Tibial nerve (tissue), 4 donors: Measurements from ENCODE around the gene PPP4R4. TPM values are rescaled to one million over a fixed set of nuclear protein-coding genes. Genes with fewer than 3 reads are reported as not detected.

ENCODE experiments used
- DNase-seq, 2 donors: peaks; one replicate each; pipeline ENCODE4 v3.0.0-alpha.2; 2019; ENCODE audit warnings: low spot score in 2 of 2
- H3K27ac ChIP-seq, 4 donors: fragments of 200-600 bp; sonication (generic) in 3 of 4; one replicate each; pipeline ENCODE4 v1.5.1; 2017 to 2019; ENCODE audit warnings: mild to moderate bottlenecking in 1 of 4
- H3K27me3 ChIP-seq, 2 donors: fragments of 200-600 bp; sonication (generic) in 1 of 2; one replicate each; pipeline versions ENCODE4 v1.5.1 to v1.6.0; 2017 to 2019
- H3K36me3 ChIP-seq, 3 donors: fragments of 200-600 bp; sonication (generic); one replicate each; pipeline ENCODE4 v1.5.1; 2018 to 2019
- H3K4me1 ChIP-seq, 4 donors: fragments of 200-600 bp; sonication (generic) in 3 of 4; one replicate each; pipeline ENCODE4 v1.5.1; 2017 to 2019
- H3K4me3 ChIP-seq, 4 donors: fragments of 200-600 bp; sonication (generic) in 3 of 4; one replicate each; pipeline ENCODE4 v1.5.1; 2017 to 2019; ENCODE audit warnings: mild to moderate bottlenecking in 1 of 4, moderate library complexity in 1 of 4
- H3K9me3 ChIP-seq, 4 donors: fragments of 200-600 bp; sonication (generic) in 3 of 4; one replicate each; pipeline ENCODE4 v1.5.1; 2017 to 2019
- CTCF ChIP-seq, 5 experiments: fragments of 200-600 bp in 3 of 5; fragments of 450-650 bp in 2 of 5; sonication (generic) in 3 of 5; IDR thresholded peaks; one replicate each; pipeline ENCODE4 v1.5.1; 2016 to 2019; ENCODE audit warnings: antibody characterized with exemption in 5 of 5, mild to moderate bottlenecking in 3 of 5, moderate library complexity in 2 of 5
- EP300 ChIP-seq, 2 donors: sonication (generic); formaldehyde crosslinking; IDR thresholded peaks; one replicate each; pipeline ENCODE4 v1.6.1; 2017; ENCODE audit warnings: antibody characterized with exemption in 2 of 2, mild to moderate bottlenecking in 1 of 2
- POLR2A ChIP-seq, 2 donors: fragments of 450-650 bp; IDR thresholded peaks; one replicate each; pipeline ENCODE4 v1.6.1; 2017; ENCODE audit warnings: antibody characterized with exemption in 2 of 2, mild to moderate bottlenecking in 2 of 2, moderate library complexity in 2 of 2
- WGBS, 2 donors: methylation state at CpG; one replicate each; pipeline ENCODE4 v1.1.5; 2018; 5-methylcytosine and 5-hydroxymethylcytosine counted together
- total RNA-seq, 4 donors: library from RNA; depleted of rRNA; stranded (reverse); fragments of >200 nt; gene quantifications; one replicate each; pipeline ENCODE4 v1.1.0, GENCODE V29; 2016

PPP4R4 gene
- total RNA-seq, 4 donors from 2014 or later: 1.2 to 9.0 (median 3.4) TPM

DNA sequence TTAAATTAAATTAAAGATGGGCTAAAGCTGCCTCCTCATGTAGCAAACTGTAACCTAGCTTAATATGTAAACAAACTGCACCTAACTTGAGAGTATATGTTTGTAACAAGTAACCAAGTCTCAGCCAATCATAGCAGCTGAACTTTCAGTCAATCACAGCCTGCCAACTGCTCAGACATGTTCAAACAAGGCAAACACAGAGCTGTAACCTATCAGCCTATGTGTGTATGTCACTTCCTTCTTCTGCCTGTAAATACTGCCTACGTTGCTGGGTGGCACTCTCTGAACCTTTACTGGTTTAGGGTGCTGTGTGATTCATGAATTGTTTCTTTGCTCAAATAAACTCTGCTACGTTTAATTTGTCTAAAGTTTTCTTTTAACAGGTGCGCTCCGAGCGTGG, 146.1 kb downstream of the PPP4R4 start:
- no peaks in the 10 kb centered on the region for H3K36me3 ChIP-seq

DNA sequence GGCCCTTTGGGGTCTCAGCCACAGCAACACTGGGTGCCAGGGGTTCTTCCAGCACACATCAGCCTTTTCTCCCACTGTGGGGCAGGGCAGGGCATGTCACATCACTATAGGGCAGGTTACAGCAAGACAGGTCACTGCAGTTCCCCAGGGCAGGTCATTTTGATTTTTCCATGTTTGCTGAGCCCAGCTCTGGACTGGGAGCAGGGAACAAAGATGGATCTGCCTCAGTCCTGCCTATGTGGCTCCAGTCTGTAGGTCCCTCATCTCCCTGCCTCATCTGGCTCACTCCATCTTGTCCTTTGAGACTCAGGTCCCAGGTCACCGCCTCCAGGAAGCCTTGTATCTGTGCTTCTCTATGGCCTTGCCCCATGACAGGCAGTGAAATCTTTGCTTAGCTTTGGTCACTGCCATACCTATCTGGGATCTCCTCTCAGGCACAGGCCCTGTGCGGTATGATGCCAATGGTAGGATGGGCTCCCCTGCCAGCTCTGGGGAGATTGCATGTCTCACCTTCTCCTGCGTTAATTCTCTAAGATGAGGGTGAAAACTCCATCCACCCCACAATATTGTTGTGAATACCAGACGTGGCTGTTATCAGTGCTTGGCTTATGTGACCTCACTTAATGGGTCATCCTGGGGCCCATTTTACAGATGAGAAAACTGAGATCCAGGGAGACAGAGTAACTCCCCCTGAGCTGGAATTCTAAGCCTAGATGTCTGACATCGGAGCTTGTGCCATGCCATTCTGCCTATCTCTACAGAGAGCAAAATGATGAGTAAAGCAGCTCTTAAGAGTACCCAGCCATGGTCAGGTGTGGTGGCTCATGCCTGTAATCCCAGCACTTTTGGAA, 147.5 kb downstream of the PPP4R4 start:
- H3K4me3 ChIP-seq: no peak overlapping the region
- DNase-seq: no peak
- no peak for TF ChIP-seq CTCF (IDR thresholded peaks at IDR 0.05)
- no peak for TF ChIP-seq POLR2A (IDR thresholded peaks at IDR 0.05)
- no peak for TF ChIP-seq EP300 (IDR thresholded peaks at IDR 0.05)
- peaks cover 0 to 10% (median 0%) of the 10 kb centered on the region in 4 donors for H3K9me3 ChIP-seq
- H3K4me1 ChIP-seq: no peaks in the 10 kb centered on the region
- no peaks in the 10 kb centered on the region for H3K36me3 ChIP-seq
- 83 to 84% methylated on average over 5 of the region's 5 CpGs for WGBS, 2 donors
- no peak overlapping the region for H3K27ac ChIP-seq
- H3K27me3 ChIP-seq: no peaks in the 10 kb centered on the region

More for the DNA sequence above, 146.1 kb downstream of the PPP4R4 start:
- 71 to 75% methylated on average over 5 of the region's 5 CpGs for WGBS, 2 donors
- no peak for DNase-seq
- Histone ChIP-seq H3K4me1 (no peaks in the 10 kb centered on the region), H3K27ac (no peak overlapping the region), H3K9me3 (peaks cover 0 to 10% (median 0%) of the 10 kb centered on the region in 4 donors), H3K27me3 (no peaks in the 10 kb centered on the region), H3K4me3 (no peak overlapping the region)
- TF ChIP-seq CTCF (IDR thresholded peaks at IDR 0.05) (no peak), EP300 (IDR thresholded peaks at IDR 0.05) (no peak), POLR2A (IDR thresholded peaks at IDR 0.05) (no peak)

GRCh38 chr14:94322648-94323570, 148.8 kb downstream of the PPP4R4 start, which contains the start of gene SERPINA6:
SERPINA6 (minus strand) TSS chr14:94323336; CDS start chr14:94314648, 8,688 bp downstream.
- H3K27ac ChIP-seq: no peak within 1 kb of the TSS
- H3K4me1 ChIP-seq: no peaks in the 10 kb centered on the region
- TF ChIP-seq POLR2A (IDR thresholded peaks at IDR 0.05) (no peak), EP300 (IDR thresholded peaks at IDR 0.05) (no peak)
- no peak within 1 kb of the TSS for H3K4me3 ChIP-seq
- H3K36me3 ChIP-seq: no peaks in the 10 kb centered on the region
- H3K9me3 ChIP-seq: peaks cover 0 to 7% (median 0%) of the 10 kb centered on the region in 4 donors
- WGBS, 2 donors: 65 to 67% methylated on average over 15 of the region's 15 CpGs
- DNase-seq: no peak
- H3K27me3 ChIP-seq: no peaks in the 10 kb centered on the region

DNA sequence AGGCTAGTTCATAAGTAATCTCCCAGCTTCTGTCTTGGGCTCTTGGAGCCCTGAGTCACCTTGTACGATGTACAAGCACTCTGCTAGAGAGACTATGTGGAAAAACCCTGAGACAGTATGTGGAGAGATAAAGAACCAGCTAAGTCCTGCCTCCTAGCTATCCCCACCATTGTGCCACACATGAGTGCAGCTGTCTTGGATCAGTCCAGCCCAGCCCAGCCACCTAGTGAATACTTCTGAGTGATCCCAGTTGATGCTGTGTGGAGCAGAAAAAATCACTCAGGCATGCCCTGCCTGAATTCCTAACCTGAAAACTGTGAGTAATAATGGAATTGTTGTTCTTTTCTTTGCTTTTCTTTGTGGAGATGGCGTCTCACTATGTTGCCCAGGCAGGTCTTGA, 154.1 kb downstream of the PPP4R4 start:
- Histone ChIP-seq H3K9me3 (no peaks in the 10 kb centered on the region), H3K27me3 (no peaks in the 10 kb centered on the region), H3K36me3 (no peaks in the 10 kb centered on the region), H3K4me3 (no peak overlapping the region), H3K27ac (no peak overlapping the region), H3K4me1 (no peaks in the 10 kb centered on the region)
- no peak for TF ChIP-seq CTCF (IDR thresholded peaks at IDR 0.05)
- TF ChIP-seq POLR2A (IDR thresholded peaks at IDR 0.05): no peak
- TF ChIP-seq EP300 (IDR thresholded peaks at IDR 0.05): no peak
- DNase-seq: no peak
- WGBS, 2 donors: 88 to 89% methylated on average over 2 of the region's 2 CpGs

Other genes with a start within 250 kb of the PPP4R4 start
- not detected for gene FAM181A, start 247.0 kb upstream of the PPP4R4 start, total RNA-seq
- gene ASB2, start 197.8 kb upstream of the PPP4R4 start, total RNA-seq: 1 to 10 TPM in 2 of 4 donors, under 1 TPM in 1, not detected in 1; 0.60 to 2.1 (median 1.8) TPM
- not detected for gene CCDC197, start 177.0 kb upstream of the PPP4R4 start, total RNA-seq
- gene OTUB2, start 148.0 kb upstream of the PPP4R4 start, total RNA-seq: under 1 TPM in 3 of 4 donors, not detected in 1; 0.21 to 0.66 (median 0.60) TPM
- gene DDX24, start 93.1 kb upstream of the PPP4R4 start, total RNA-seq: 100 to 1,000 TPM; 116 to 170 (median 151) TPM
- 10 to 100 TPM in 2 of 4 donors, 1 to 10 TPM in 2; 2.7 to 14.6 (median 7.2) TPM for gene IFI27L1, start 93.0 kb upstream of the PPP4R4 start, total RNA-seq
- 100 to 1,000 TPM; 118 to 502 (median 368) TPM for gene IFI27, start 63.6 kb upstream of the PPP4R4 start, total RNA-seq
- 100 to 1,000 TPM in 3 of 4 donors, 10 to 100 TPM in 1; 76.8 to 146 (median 129) TPM for gene IFI27L2, start 44.7 kb upstream of the PPP4R4 start, total RNA-seq
- not detected for gene SERPINA10, start 118.9 kb downstream of the PPP4R4 start, total RNA-seq
- under 1 TPM in 1 of 4 donors, not detected in 3; 0.63 TPM for gene SERPINA6, start 149.0 kb downstream of the PPP4R4 start, total RNA-seq
- gene SERPINA2, start 192.4 kb downstream of the PPP4R4 start, total RNA-seq: not detected
- gene SERPINA1, start 214.3 kb downstream of the PPP4R4 start, total RNA-seq: 10 to 100 TPM in 2 of 4 donors, 1 to 10 TPM in 2; 5.7 to 13.9 (median 9.0) TPM